DND-41 (cell line): ENCODE measurements around the gene ZNF682.

Source experiments
- ATAC-seq: fragments of 200-7000 bp; cut with Tn5 transposase; 3 replicates; pipeline ENCODE4 v1.9.1; 2021; ENCODE audit warnings: low read depth; ENCODE audit not compliant: insufficient read depth
- DNase-seq: peaks from one replicate; pipeline ENCODE4 v3.0.0-alpha.2; 2020
- H2AFZ ChIP-seq: 2 replicates; pipeline ENCODE4 v1.6.0; 2012; ENCODE audit warnings: low read depth, low read length
- H3K27ac ChIP-seq: 2 replicates; pipeline ENCODE4 v1.5.1; 2012; ENCODE audit warnings: low read length, inconsistent platforms
- H3K27me3 ChIP-seq: fragments of 200-600 bp; sonication (generic); 2 replicates; pipeline ENCODE4 v1.6.0; 2012; ENCODE audit warnings: low read length, mild to moderate bottlenecking, inconsistent platforms; ENCODE audit not compliant: insufficient read depth, poor library complexity
- H3K36me3 ChIP-seq: 2 replicates; pipeline ENCODE4 v1.5.1; 2012; ENCODE audit warnings: low read length, inconsistent platforms; ENCODE audit not compliant: insufficient read depth
- H3K4me1 ChIP-seq: 2 replicates; pipeline ENCODE4 v1.5.1; 2012; ENCODE audit warnings: mild to moderate bottlenecking, low read length; ENCODE audit not compliant: insufficient read depth
- H3K4me2 ChIP-seq: 2 replicates; pipeline ENCODE4 v1.6.0; 2012; ENCODE audit warnings: mild to moderate bottlenecking, moderate library complexity, low read length, inconsistent platforms; ENCODE audit not compliant: insufficient read depth
- H3K4me3 ChIP-seq, 2 experiments: fragments of 200-600 bp in 1 of 2; shearing (Covaris generic) in 1 of 2; 2 replicates each; pipeline ENCODE4 v1.5.1; 2012 to 2016; ENCODE audit warnings: inconsistent platforms in 2 of 2, low read length in 2 of 2, mild to moderate bottlenecking in 2 of 2, low read depth in 1 of 2, moderate library complexity in 1 of 2
- H3K79me2 ChIP-seq: 2 replicates; pipeline ENCODE4 v1.6.0; 2012; ENCODE audit warnings: low read length, inconsistent platforms; ENCODE audit not compliant: insufficient read depth
- H3K9ac ChIP-seq: 2 replicates; pipeline ENCODE4 v1.6.0; 2012; ENCODE audit warnings: low read depth, mild to moderate bottlenecking, inconsistent platforms, low read length, moderate library complexity
- H3K9me3 ChIP-seq: 2 replicates; pipeline ENCODE4 v1.5.1; 2012; ENCODE audit warnings: low read length, moderate library complexity, mild to moderate bottlenecking, inconsistent platforms; ENCODE audit not compliant: insufficient read depth, severe bottlenecking
- H4K20me1 ChIP-seq: 2 replicates; pipeline ENCODE4 v1.6.0; 2012; ENCODE audit warnings: low read length; ENCODE audit not compliant: insufficient read depth
- CTCF ChIP-seq: IDR thresholded peaks from 2 replicates; pipeline ENCODE4 v1.5.1; 2012; ENCODE audit warnings: borderline replicate concordance, low read length, moderate library complexity, mild to moderate bottlenecking; ENCODE audit not compliant: poor library complexity, severe bottlenecking; ENCODE audit errors: extremely low read depth
- EZH2 ChIP-seq: IDR thresholded peaks from 3 replicates; pipeline ENCODE4 v1.6.1; 2012; ENCODE audit warnings: borderline replicate concordance, low read depth, mild to moderate bottlenecking, moderate library complexity, low read length, inconsistent platforms; ENCODE audit not compliant: severe bottlenecking

The ZNF682 gene

GRCh38 chr19:20044663-20045062 lies 5.4 kb upstream of the ZNF682 start:
- no peaks in the 10 kb centered on the region for H3K79me2 ChIP-seq
- H4K20me1 ChIP-seq: no peaks in the 10 kb centered on the region
- H3K4me3 ChIP-seq: no peak overlapping the region
- no peak overlapping the region for H3K9ac ChIP-seq
- H3K9me3 ChIP-seq: peaks cover 2% of the 10 kb centered on the region
- no peak overlapping the region for H2AFZ ChIP-seq
- no peaks in the 10 kb centered on the region for H3K36me3 ChIP-seq
- ATAC-seq: no peak
- no peak for DNase-seq
- H3K27me3 ChIP-seq: no peaks in the 10 kb centered on the region
- no peak overlapping the region for H3K27ac ChIP-seq
- H3K4me1 ChIP-seq: peaks cover 2% of the 10 kb centered on the region; the same call in 1 of the 2 replicates
- TF ChIP-seq EZH2: no peak
- TF ChIP-seq CTCF: no peak
- no peak overlapping the region for H3K4me2 ChIP-seq

GRCh38 chr19:20038358-20039202 lies 725 bp downstream of the ZNF682 start:
- Histone ChIP-seq H3K4me3 (peak overlapping the region; percentile 82 to 91), H3K27me3 (no peaks in the 10 kb centered on the region), H3K4me2 (peak overlapping the region; percentile 87), H2AFZ (peak overlapping the region; percentile 92), H4K20me1 (no peaks in the 10 kb centered on the region; the same call in 1 of the 2 replicates), H3K9me3 (peaks cover 2% of the 10 kb centered on the region), H3K4me1 (peaks cover 28% of the 10 kb centered on the region), H3K36me3 (peaks cover 17% of the 10 kb centered on the region), H3K79me2 (peaks cover 52% of the 10 kb centered on the region), H3K27ac (peak overlapping the region; percentile 93), H3K9ac (peak overlapping the region; percentile 76)
- TF ChIP-seq CTCF: no peak
- no peak for TF ChIP-seq EZH2
- DNase-seq (peak; percentile 48), ATAC-seq (peak; percentile 6; the same call in 2 of the 3 replicates)

- peaks cover 6% of the 10 kb centered on the region; the same call in 1 of the 2 replicates for H4K20me1 ChIP-seq
Observed at GRCh38 chr19:20035935-20036334, 3.4 kb downstream of the ZNF682 start.

More at GRCh38 chr19:20035935-20036334, 3.4 kb downstream of the ZNF682 start:
- no peak for TF ChIP-seq CTCF
- no peak for TF ChIP-seq EZH2
- no peak overlapping the region for H3K4me2 ChIP-seq
- DNase-seq (no peak), ATAC-seq (no peak)
- H2AFZ ChIP-seq: no peak overlapping the region
- no peaks in the 10 kb centered on the region for H3K27me3 ChIP-seq
- peaks cover 28% of the 10 kb centered on the region for H3K4me1 ChIP-seq
- no peak overlapping the region for H3K4me3 ChIP-seq
- peaks cover 36% of the 10 kb centered on the region for H3K36me3 ChIP-seq
- H3K9me3 ChIP-seq: peaks cover 2% of the 10 kb centered on the region
- H3K79me2 ChIP-seq: peaks cover 75% of the 10 kb centered on the region
- H3K27ac ChIP-seq: no peak overlapping the region
- no peak overlapping the region for H3K9ac ChIP-seq
